HG03196 (cell line): ENCODE measurements around the gene ZSWIM6.

Source experiments
- ATAC-seq: cut with Tn5 transposase; IDR thresholded peaks from one replicate; pipeline ENCODE4 v1.9.1; 2021; ENCODE audit not compliant: unreplicated experiment

The ZSWIM6 gene

GRCh38 chr5:61357745-61358144 lies 25.7 kb downstream of the ZSWIM6 start:
- no peak for ATAC-seq

GRCh38 chr5:61362796-61363368 lies 30.8 kb downstream of the ZSWIM6 start:
- no peak for ATAC-seq

- no peak for ATAC-seq
Measured at GRCh38 chr5:61363401-61364114, 31.5 kb downstream of the ZSWIM6 start.

DNA sequence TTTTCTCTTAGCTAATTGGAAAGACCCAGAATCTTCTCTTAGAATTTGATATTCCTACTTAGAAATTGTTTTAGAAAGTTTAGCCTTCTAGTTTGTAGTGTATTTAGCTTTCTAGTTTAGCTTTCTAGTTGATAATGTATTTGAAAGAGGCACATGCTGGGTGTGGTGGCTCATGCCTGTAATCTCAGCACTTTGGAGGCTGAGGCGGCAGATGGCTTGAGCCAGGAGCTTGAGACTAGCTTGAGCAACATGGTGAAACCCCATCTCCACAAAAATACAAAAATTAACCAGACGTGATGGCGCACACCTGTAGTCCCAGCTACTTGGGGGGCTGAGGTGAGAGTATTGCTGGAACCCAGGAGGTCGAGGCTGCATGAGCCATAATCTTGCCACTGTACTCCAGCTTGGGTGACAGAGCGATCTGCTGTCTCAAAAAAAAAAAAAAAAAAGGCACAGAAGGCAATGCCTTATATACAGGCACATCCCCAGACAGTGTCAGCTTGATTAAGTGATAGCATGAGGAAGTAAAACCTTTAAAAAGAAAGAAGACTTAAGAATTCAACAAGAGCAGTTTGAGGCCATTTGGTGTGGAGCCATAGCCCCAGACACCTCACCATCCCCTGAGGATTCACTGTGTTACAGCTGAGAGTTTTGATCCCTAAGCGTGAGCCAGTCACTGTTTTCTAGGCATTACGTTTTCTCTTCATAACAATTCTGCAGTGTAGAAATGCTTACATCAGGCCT lies 34.6 kb downstream of the ZSWIM6 start:
- ATAC-seq: no peak

DNA sequence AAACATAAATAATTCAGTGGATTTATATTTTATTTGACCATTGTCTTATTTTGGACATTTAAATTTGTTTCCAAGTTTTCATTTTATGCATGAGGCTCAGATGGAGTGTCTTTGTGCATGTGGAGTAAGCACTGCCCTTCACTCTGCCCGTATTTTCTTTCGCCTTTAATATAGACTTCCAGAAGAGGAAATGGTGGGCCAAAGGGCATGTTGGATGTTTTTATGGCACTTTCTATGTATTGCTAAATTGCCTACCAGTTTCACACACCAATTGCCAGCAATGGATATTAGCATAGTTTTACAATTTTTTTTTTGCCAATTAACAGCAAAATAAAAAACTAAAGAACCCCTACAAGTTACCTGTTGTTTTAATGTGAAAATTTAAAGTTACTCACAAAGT lies 38.4 kb downstream of the ZSWIM6 start:
- no peak for ATAC-seq

GRCh38 chr5:61371474-61371873 lies 39.4 kb downstream of the ZSWIM6 start:
- no peak for ATAC-seq

DNA sequence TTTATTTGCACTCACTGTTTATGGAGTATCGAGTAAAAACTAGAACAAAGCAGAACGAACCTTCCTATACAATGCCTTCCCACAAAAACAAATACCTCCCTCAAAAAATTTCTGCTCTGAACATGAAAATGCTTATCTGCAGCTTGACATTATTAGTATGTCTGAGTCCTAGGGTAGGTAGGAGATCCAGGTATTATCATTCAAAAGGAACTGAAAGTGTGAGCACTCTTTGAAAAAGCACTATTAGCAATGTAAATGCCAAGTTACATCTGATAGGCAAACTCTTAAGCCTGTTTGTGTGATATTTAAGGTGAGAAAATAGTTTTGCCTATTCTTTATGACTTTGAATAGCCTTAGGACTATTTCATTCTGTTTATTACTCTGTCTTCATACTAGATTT lies 47.6 kb downstream of the ZSWIM6 start:
- ATAC-seq: no peak

- no peak for ATAC-seq
Measured at GRCh38 chr5:61381968-61382367, 49.9 kb downstream of the ZSWIM6 start.

DNA sequence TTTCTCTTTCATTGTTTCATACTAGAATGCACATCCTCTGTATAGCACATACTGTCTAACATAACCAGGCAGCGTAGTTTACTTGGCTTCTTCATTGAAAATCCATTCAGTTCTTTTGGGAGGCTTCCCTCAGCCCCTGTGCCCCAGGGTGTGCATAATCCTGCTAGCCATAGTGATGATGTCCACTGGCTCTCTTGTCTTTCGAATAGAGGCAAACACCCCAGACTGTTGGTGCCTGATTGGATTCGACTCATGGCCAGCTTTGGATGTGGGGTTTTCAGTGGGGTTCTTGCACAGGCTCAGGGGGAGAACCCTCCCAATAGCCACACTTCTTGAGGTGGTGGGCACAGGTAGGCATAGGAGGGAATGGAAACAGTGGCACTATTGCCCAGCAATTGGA lies 53.6 kb downstream of the ZSWIM6 start:
- no peak for ATAC-seq

- no peak for ATAC-seq
Measured at GRCh38 chr5:61386045-61386800, 54.2 kb downstream of the ZSWIM6 start.

- no peak for ATAC-seq
Measured at GRCh38 chr5:61389609-61390008, 57.6 kb downstream of the ZSWIM6 start.

- no peak for ATAC-seq
Measured at GRCh38 chr5:61394078-61394704, 62.1 kb downstream of the ZSWIM6 start.

GRCh38 chr5:61394793-61395192 lies 62.7 kb downstream of the ZSWIM6 start:
- ATAC-seq: no peak

GRCh38 chr5:61397238-61397637 lies 65.2 kb downstream of the ZSWIM6 start:
- no peak for ATAC-seq

DNA sequence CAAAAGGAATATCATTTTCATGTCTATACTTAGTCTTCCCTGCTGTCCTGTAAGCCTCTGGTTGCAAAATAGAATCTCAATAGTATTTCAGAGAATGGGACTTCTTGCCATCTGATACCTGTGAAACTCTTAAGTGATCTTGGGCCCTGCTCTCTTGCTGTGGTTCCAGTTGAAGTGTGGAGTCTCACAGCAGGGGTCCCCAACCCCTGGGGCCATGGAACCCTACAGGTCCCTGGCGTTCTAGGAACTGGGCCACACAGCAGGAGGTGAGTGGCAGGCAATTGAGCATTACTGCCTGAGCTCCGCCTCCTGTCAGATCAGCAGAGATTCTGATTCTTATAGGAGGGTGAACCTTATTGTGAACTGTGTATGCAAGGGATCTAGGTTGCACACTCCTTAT lies 65.9 kb downstream of the ZSWIM6 start:
- no peak for ATAC-seq

DNA sequence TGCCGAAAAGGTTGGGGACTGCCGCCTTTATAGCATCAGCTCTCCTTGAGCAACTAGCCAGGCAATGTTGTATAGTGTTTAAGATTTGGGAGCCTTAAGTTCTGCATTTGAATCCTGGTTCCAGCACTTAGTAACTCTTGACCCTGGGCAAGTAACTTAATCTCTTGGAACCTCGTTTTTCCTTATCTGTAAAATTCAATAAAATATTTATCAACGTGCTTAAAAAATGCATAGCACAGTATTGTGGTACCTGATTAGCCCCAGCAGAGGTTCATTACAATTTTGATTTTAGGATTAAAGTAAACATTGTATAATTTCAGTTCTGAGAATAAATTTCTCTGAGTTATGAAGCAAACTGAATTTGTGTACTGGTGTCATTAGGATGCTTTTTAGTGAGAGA lies 66.4 kb downstream of the ZSWIM6 start:
- no peak for ATAC-seq

DNA sequence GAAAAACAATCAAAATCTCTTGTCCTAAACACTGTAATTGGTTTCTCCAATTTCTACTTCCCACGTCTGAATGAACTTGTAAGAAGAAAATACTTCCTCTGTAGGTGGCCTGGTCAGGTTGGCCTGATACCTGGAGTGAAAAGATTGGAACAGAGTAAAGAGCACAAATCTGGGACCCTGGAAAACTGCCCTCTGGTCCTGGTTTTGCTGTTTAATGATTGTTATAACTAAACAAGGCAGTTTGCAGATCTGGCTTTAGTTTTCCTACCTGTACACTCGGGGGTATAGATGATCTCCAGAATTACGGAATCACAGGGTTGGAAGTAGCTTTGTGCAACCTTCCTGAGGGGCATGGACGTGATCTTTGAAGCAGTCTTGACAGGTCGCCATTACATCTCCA lies 67.6 kb downstream of the ZSWIM6 start:
- ATAC-seq: no peak

GRCh38 chr5:61401726-61402125 lies 69.7 kb downstream of the ZSWIM6 start:
- ATAC-seq: no peak

- ATAC-seq: no peak
Measured at GRCh38 chr5:61402244-61402823, 70.3 kb downstream of the ZSWIM6 start.

DNA sequence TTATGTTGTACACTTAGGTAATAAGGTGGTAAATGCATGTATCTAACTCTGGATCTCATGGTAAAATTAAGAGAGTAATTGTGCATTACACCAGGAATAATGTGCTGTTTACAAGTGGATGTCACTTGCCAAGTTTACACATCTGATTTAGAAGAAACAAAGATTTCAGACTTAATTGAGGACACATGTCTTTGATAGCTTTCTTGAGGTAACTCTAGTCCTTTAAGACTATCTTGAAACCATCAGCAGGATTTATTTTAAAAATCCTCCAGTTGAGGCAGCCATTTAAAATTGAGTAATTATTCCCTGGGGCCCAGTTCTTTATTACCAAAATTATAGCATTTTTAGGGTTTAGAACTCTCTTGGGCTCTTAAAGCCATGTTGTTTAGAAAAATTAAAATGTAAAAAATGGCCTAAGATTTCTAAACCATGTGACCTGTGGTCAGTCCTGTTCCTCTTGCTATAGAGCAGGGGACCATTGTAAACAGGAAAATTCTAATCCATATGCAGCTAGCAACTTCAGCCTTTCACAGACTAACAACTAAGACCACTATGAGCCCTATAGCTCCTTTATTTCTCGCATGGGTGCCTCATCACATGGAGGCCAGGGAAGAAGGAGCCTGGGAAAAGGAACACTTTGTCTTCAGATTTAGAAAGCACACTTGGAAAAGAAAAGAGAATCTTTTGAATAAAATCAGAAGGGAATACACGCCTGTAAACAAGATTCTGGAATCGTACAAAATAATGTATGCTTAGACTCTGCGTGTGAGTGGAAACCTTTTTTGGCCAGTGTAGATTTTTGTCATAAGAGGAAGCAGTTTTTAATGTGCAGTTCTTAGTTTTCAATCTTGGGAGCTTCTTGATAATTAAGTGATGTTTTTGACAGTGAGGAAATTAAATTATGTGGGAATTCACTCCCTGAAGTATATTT lies 71.2 kb downstream of the ZSWIM6 start:
- no peak for ATAC-seq
